NCI-H460 (cell line): ENCODE measurements around the gene FBLN2. TPM values are rescaled to one million over a fixed set of nuclear protein-coding genes. Genes with fewer than 3 reads are reported as not detected.

Source experiments
- DNase-seq: peaks from one replicate; pipeline ENCODE4 v3.0.0-alpha.2; 2016; ENCODE audit warnings: low read depth; ENCODE audit errors: extremely low read depth
- total RNA-seq: library from RNA; depleted of rRNA; stranded (reverse); fragments of >200 nt; shearing (Covaris generic); gene quantifications from 2 replicates; pipeline ENCODE4 v1.2.3, GENCODE V29; 2014; rRNA removed

FBLN2 gene
- total RNA-seq, 1 experiment from 2014 or later = not detected

DNA sequence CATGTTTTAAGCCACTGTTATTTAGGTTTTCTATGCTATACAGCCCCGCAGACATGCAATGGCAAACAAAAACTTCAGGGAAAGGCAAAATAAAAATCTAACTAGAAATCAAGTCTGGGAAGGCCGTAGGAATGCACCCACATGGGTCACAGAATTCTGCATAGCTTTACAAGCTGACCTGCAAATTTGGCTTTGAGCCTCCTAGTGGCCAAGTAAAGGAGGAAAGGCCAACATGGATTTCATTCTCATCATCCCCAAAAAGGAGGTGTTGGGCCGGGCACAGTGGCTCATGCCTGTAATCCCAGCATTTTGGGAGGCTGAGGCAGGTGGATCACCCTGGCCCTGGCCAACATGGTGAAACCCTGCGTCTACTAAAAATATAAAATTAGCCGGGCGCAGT is 124.3 kb downstream of the FBLN2 start:
- no peak for DNase-seq

DNA sequence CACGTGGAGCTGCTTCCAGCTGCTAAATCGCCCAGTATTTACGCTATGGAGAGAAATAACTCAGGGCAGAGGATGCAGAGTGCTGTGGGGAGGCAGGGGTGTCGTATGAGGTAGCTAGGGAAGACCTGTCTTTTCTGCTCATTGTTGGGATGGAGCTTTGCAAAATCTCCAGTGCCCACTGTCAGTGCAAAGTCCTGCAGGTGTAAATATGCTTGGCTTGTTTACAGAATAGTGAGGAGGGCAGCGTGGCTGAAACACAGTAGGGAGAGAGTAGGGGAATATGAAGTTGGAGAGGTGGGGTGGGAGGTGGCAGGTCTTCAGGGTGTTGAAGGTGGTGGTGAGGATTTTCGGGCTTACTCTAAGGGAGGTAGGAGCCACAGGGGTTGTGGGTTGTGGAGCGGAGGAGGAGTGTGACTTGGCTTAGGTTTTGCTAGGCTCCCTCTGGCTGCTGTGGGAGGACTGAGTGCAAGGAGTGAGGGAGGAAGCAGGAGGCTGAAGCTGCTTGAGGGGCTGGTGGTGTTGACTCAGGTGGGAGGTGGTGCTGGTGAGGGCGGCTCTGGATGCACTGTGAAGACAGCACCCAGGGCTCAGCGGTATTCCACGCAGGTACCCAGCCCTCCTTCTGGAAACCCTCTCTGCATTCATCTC is 125.7 kb downstream of the FBLN2 start:
- no peak for DNase-seq

GRCh38 chr3:13676356-13677017 is 127.6 kb downstream of the FBLN2 start:
- DNase-seq = no peak

- DNase-seq = no peak
Measured at GRCh38 chr3:13677272-13677671, 128.3 kb downstream of the FBLN2 start.

DNA sequence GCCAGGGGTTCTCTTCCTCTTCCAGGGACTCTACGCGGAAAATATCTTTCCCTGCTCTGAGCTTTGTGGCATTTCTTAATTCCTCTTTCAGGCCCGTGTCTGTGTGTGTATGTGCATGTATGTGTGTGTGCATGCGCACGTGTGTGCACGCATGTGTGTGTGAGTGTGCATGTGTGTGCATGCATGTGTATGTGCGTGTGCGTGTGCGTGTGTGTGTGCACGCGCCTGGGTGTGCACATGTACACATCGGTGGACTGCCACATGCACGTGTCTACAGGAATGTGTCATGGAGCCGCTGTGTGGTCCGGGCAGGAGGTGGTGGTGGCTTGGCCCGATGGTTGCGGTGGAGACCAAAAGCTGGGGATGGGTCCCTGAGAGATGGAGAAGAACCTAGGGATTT is 133.0 kb downstream of the FBLN2 start:
- DNase-seq = no peak

DNA sequence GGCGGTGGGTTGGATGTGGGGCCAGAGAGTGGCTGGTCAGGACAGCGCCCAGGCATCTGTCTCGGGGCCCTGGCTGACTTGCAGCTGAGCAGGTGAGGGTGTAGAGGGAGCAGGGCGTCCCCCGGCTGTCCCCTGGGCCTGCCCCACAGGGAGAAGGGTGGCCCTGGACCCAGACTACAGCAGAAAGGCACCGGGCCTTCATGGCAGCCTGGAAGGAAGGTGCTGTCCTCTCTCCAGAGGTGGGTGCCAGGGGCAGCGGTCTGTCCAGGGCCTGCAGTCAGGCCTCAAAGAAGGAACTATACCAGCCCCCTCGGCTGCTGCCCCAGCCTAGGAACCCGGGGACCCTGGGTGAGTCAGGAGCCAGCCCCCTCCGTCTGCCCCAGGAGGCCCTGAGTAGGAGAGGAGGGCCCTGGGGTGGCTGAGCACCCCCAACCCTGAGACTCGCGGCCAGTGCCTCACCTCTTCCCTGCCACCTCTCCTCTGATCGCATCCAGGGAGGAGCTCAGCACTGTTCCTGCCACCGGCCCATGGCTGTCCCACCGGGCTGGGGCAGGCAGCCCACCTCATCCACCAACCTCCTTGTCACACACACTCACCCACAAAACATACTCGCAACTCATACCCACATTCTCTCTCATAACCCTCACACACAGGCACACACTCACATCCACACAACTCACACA is 133.5 kb downstream of the FBLN2 start:
- no peak for DNase-seq

- no peak for DNase-seq
Measured at GRCh38 chr3:13683288-13683687, 134.4 kb downstream of the FBLN2 start.

DNA sequence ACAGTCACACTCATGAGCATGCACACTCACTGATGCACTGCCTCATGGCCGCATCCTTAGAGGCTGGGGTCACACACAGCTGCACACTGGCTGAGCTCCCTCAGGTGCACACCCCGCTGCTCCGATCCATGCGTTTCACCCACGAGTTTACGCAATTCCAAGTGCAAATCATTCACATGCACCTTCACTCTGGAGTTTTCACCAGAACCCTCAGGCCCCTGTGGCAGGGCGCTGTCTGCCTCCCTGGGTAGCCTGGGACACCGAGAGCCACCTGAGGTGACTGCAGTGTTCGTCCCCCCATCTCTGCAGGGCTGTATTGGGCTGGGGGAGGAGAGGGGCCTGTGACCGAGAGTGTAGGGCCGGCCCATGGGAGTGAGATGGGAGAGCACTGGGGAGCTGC is 134.8 kb downstream of the FBLN2 start:
- no peak for DNase-seq

GRCh38 chr3:13684350-13684749 is 135.4 kb downstream of the FBLN2 start:
- no peak for DNase-seq

DNA sequence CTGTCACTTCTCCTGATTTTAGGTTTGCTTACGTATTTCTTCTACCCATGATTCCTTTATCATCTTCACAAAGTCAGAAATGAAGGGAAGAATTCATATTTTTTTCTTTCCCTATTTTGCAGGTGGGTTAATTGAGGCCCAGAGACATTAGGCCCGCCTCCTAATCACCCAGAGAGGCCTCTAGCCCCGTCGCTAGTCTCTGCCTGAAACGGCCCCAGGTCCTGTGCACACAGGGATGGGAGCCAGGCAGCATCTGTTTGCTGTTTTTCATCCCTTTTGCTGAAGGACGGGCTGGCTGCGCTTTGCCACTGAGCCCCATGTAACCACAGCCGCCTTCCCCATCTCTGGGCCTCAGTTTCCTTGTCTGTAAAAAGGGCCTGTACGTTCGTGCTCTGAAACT is 135.9 kb downstream of the FBLN2 start:
- DNase-seq = no peak

DNA sequence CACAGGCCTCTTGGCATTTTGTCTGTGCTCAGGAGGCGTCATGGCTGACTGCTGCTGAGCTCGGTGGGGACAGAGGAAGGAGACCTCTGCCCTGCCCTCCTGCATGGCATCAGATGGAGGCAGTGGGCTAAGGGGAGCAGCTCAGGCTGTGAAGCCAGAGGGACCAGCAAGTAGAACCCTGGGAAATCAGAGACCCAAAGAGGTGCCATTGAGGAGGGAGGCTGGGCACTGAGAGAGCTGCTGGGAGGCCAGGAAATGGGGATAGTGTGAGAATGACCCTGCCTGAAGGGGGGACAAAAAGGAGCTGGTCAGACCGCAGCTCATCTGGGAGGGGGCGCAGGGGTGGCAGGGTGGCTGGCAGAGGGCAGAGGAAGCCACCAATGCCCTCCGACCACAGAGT is 136.8 kb downstream of the FBLN2 start:
- no peak for DNase-seq

GRCh38 chr3:13686367-13687160 is 137.6 kb downstream of the FBLN2 start:
- no peak for DNase-seq

DNA sequence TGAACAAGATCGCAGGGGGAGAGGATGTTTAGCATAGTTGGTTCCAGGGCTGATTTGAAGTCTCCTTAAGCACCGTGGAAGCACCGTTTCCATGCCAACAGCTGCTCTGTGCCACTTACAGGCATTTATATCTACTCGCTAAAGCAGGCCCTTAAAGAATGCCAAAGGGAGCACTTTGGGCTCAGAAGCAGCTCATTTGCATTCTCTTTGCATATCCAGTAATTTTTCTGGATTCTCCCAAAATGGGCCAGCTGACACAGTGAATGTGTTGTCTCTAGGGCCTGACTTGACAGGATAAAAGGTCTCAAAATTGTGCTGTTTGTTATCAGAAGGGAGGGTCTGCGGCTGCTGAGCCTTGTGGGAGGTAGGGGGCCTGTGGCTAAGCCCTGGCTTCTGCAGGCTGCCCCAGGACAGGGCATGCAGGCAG is 138.6 kb downstream of the FBLN2 start:
- DNase-seq = no peak

Other genes with a start within 250 kb of the FBLN2 start
- gene NUP210, start 128.8 kb upstream of the FBLN2 start, total RNA-seq = 48.5 and 52.6 TPM in 2 replicates
- gene HDAC11, start 68.8 kb upstream of the FBLN2 start, total RNA-seq = 1.6 and 1.7 TPM in 2 replicates